ENCODE measurements around the gene CEBPG. TPM values are rescaled to one million over a fixed set of nuclear protein-coding genes. Genes with fewer than 3 reads are reported as not detected.

The CEBPG gene
- total RNA-seq, 3 donors from 2014 or later, result 47.8 to 68.5 (median 58.2) TPM

DNA sequence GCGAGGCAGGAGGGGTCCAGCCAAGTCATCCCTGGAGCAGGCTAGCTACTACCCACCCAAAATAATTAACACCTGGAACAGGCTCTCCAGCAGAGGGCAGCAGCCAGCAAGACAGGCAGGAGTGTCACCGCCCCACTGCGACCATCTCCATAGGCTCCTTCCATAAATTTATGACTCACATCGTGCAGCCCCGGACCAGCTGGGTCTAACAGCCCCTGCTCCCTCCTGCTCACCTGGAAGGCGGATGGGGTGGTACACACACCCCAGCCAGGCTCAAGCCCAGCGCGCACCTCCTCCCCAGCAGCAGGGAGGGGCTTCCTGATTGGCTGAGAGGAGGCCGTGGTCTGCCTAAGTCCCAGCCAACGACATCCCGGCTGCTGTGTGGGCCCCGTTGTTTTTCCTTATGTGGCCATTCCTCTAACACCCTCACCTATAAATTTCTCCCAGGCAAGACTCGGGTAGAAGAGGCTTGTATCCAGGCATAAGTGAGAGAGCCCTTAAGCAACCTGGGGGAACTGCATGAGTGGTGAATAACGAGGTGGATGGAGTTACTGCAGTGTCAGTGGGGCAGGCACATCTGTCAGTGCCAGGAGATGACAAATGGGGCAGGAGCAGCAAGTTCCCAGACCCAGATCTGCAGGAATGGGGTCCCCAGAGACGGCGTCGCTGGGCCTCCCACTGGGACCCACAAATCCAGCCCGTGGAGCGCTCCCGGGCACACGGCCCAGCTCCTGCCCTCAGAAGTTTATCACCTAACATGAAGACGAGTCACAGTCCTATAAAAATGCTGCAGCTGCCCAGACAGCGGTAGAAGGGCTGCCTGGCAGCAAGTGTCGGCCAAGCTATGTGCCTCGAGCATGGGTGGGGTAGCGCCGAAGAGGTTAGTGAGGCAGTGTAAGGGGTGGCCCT lies 43.1 kb downstream of the CEBPG start:
- TF ChIP-seq, protein P1, sequence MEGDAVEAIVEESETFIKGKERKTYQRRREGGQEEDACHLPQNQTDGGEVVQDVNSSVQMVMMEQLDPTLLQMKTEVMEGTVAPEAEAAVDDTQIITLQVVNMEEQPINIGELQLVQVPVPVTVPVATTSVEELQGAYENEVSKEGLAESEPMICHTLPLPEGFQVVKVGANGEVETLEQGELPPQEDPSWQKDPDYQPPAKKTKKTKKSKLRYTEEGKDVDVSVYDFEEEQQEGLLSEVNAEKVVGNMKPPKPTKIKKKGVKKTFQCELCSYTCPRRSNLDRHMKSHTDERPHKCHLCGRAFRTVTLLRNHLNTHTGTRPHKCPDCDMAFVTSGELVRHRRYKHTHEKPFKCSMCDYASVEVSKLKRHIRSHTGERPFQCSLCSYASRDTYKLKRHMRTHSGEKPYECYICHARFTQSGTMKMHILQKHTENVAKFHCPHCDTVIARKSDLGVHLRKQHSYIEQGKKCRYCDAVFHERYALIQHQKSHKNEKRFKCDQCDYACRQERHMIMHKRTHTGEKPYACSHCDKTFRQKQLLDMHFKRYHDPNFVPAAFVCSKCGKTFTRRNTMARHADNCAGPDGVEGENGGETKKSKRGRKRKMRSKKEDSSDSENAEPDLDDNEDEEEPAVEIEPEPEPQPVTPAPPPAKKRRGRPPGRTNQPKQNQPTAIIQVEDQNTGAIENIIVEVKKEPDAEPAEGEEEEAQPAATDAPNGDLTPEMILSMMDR (IDR thresholded peaks at IDR 0.05), result peak; percentile 53
- H3K4me3 ChIP-seq, result no peak overlapping the region
- DNase-seq (peak; percentile 54 to 83 (median 77)), ATAC-seq (peak; percentile 66)
- no peaks in the 10 kb centered on the region for H3K9me3 ChIP-seq
- H3K4me1 ChIP-seq (ENCODE audit: low read depth), result no peaks in the 10 kb centered on the region
- no peaks in the 10 kb centered on the region for H3K36me3 ChIP-seq (ENCODE audit: low read depth)
- intact Hi-C loops (cut with DNase I, micrococcal nuclease), result loop anchor here in 1 of 2 donors (5.0 kb wide), 1 partner anchor 356 kb away; no protein-coding TSS in a partner anchor

DNA sequence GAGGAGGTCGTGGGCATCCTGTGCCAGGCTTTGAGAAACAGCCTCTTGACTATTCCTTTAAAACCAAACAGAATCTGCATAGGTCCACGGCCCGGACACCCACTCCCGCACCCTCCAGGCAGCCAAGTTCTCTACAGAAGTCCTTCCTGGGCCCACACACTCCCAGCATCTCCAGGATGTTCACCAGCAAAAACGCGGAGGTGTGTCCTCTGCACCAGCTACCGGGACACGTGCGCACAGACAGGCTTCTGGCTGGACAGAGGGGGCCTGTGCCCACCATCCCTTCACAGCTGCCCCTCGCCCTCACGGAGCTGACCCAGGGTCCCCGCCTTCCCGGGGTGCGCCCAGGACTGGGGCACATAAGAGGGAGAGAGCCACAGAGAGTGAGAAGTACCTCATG lies 44.2 kb downstream of the CEBPG start:
- H3K9me3 ChIP-seq, result no peaks in the 10 kb centered on the region
- intact Hi-C loops (cut with DNase I, micrococcal nuclease), result loop anchor here in 1 of 2 donors (5.0 kb wide), 1 partner anchor 355 kb away; no protein-coding TSS in a partner anchor
- no peaks in the 10 kb centered on the region for H3K36me3 ChIP-seq (ENCODE audit: low read depth)
- H3K4me1 ChIP-seq (ENCODE audit: low read depth), result no peaks in the 10 kb centered on the region
- no peak overlapping the region for H3K4me3 ChIP-seq
- TF ChIP-seq, protein P1 (IDR thresholded peaks at IDR 0.05), result no peak
- DNase-seq (peak in 1 of 3 donors; percentile 39), ATAC-seq (no peak)

DNA sequence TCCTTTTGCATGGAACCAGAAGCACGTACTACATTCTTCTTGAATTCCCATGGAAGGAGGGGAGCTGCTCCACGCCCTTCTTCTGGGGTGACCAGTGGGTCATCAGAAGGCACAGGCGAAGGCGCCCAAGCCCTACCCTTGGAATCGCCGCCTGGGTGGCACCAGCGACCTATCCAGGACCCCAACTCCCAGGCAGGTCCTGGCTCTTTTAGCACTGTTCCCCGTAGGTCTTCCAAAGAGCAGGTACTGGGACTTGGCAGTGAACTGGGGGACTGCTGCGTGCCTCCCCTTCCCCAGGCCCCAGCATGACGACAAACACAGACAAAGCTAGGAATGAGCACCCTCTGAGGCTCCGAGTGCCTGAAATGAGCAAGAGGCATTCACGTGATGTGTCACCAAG lies 45.0 kb downstream of the CEBPG start:
- no peaks in the 10 kb centered on the region for H3K9me3 ChIP-seq
- H3K36me3 ChIP-seq (ENCODE audit: low read depth), result no peaks in the 10 kb centered on the region
- H3K4me1 ChIP-seq (ENCODE audit: low read depth), result no peaks in the 10 kb centered on the region
- DNase-seq, result peak in 1 of 3 donors; percentile 17
- intact Hi-C loops (cut with DNase I, micrococcal nuclease), result loop anchor here in 1 of 2 donors (5.0 kb wide), 1 partner anchor 354 kb away; no protein-coding TSS in a partner anchor
- no peak overlapping the region for H3K4me3 ChIP-seq
- TF ChIP-seq, protein P1 (IDR thresholded peaks at IDR 0.05), result no peak
- ATAC-seq, result no peak

DNA sequence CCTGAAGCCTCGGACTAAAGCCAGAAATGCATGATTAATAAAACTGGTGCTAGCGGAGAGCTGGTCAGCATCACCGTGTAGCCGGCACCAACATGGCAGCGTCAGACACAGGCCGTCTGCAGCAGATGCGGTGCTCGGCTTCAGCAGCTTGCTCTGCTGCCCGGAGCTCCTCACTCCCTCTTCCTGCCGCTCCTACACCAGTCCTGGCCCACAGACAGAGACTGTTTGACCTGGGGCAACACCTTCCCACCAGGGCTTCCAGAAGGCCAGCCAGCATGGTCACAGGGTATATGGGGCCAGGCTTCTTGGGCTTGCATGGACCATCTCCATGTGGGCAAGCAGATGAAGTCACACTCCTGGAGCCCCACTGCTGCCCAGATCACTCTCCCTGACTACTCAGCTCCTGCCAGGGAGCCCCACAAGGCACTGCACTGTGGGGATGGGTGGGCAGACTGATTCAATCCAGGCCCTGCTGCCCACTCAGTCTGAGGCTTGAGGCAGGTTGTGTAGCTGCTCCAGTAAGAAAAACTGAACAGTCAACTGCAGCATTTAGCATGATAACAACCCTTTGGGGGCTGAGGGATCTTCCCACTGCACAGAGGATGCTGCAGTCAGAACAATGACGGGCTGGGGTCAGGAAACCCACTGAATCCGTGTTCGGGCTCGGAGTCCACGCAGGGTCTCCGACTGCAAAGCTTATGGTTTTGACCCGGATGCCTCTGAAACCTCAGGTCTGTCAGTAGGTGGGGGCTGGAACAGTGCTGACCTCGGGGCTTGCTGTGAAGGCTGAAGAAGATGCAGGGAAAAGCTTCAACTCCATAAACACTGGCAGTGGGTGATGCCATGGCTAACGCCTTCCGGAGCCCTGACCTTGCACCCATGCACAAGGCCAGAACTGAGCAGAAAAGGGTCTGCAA lies 45.6 kb downstream of the CEBPG start:
- H3K4me1 ChIP-seq (ENCODE audit: low read depth), result no peaks in the 10 kb centered on the region
- TF ChIP-seq, protein P1 (IDR thresholded peaks at IDR 0.05), result no peak
- ATAC-seq (no peak), DNase-seq (peak in 1 of 3 donors; percentile 24)
- no peak overlapping the region for H3K4me3 ChIP-seq
- H3K9me3 ChIP-seq, result no peaks in the 10 kb centered on the region
- intact Hi-C loops (cut with DNase I, micrococcal nuclease), result loop anchor here in 1 of 2 donors (5.0 kb wide), 1 partner anchor 353 kb away; no protein-coding TSS in a partner anchor
- H3K36me3 ChIP-seq (ENCODE audit: low read depth), result no peaks in the 10 kb centered on the region

DNA sequence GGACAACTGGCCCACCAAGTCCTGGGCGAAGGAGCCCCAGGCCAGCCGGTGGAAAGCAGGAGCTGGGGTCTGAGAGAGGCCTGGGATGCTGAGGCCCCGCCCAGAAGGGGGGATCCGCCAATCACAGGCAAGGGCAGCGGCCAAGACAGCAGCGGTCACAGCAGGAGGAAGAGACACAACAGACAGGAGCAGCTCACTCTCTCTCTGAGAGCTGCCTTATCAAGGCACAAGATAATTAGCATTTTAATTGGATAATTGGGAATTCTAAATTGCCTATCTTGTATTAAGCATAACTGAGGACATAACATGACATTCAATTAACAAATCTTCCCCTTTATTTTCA lies 46.2 kb downstream of the CEBPG start:
- H3K4me1 ChIP-seq (ENCODE audit: low read depth), result no peaks in the 10 kb centered on the region
- TF ChIP-seq, protein P1 (IDR thresholded peaks at IDR 0.05), result no peak
- H3K4me3 ChIP-seq, result no peak overlapping the region
- intact Hi-C loops (cut with DNase I, micrococcal nuclease), result loop anchor here in 1 of 2 donors (5.0 kb wide), 1 partner anchor 353 kb away; no protein-coding TSS in a partner anchor
- no peaks in the 10 kb centered on the region for H3K9me3 ChIP-seq
- ATAC-seq (no peak), DNase-seq (no peak)
- H3K36me3 ChIP-seq (ENCODE audit: low read depth), result no peaks in the 10 kb centered on the region

All from mucosa of descending colon (tissue), 3 donors.